ENCODE measurements around the gene VAV3. TPM values are rescaled to one million over a fixed set of nuclear protein-coding genes. Genes with fewer than 3 reads are reported as not detected.

VAV3 gene
- total and polyA plus RNA-seq, 3 donors from 2014 or later = 10.1 to 11.4 (median 11.3) TPM

DNA sequence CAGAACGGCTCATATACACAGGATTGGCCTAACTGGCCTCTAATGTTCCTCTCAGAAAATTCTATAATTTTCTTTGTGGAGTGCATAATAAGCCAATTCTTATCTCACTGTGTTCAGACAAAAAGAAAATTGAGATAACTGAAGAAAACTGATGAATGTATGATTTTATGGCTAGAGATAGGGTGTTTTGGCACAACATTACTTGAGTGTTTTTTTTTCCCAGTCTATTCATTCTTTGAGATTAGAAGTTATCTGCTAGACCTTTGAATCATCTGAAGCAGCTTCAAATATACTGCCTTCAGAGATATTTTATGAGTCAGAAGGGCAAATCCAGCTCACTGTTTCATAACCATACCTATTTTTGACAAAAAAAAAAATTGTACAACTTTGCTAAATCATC is 85.6 kb downstream of the VAV3 start:
- 62 to 83% methylated on average over 1 of the region's 1 CpG for WGBS, 2 donors
- Histone ChIP-seq H3K27me3 (no peaks in the 10 kb centered on the region), H3K27ac (no peak overlapping the region), H3K4me1 (no peaks in the 10 kb centered on the region), H3K4me3 (no peak overlapping the region), H3K9me3 (no peaks in the 10 kb centered on the region), H3K36me3 (ENCODE audit: low read depth, missing control alignments) (no peaks in the 10 kb centered on the region)
- intact Hi-C loops (cut with DNase I; ENCODE audit: low total_unique reads) = no loop called here
- TF ChIP-seq, protein P1, sequence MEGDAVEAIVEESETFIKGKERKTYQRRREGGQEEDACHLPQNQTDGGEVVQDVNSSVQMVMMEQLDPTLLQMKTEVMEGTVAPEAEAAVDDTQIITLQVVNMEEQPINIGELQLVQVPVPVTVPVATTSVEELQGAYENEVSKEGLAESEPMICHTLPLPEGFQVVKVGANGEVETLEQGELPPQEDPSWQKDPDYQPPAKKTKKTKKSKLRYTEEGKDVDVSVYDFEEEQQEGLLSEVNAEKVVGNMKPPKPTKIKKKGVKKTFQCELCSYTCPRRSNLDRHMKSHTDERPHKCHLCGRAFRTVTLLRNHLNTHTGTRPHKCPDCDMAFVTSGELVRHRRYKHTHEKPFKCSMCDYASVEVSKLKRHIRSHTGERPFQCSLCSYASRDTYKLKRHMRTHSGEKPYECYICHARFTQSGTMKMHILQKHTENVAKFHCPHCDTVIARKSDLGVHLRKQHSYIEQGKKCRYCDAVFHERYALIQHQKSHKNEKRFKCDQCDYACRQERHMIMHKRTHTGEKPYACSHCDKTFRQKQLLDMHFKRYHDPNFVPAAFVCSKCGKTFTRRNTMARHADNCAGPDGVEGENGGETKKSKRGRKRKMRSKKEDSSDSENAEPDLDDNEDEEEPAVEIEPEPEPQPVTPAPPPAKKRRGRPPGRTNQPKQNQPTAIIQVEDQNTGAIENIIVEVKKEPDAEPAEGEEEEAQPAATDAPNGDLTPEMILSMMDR (IDR thresholded peaks at IDR 0.05) = no peak
- TF ChIP-seq POLR2A (IDR thresholded peaks at IDR 0.05) = no peak
- DNase-seq = no peak

DNA sequence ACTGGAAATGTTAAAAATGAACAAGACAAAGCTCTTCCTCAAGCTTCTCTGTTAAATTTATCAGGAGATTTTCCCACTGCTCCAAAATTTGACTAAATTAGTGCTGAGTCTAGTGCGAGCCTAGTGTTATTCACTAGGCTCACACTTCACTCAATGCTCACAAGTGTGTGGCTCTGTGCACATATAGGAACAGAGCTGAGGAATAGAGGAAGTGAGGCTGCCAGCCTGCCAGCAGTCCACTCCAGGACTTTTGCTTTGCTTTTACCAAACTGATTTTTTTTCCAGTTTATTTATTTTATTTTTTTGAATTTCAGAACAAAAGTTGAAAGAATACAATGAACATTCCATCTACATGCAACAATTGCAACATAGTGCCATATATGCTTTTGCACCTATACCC is 87.2 kb downstream of the VAV3 start:
- intact Hi-C loops (cut with DNase I; ENCODE audit: low total_unique reads) = no loop called here
- Histone ChIP-seq H3K9me3 (no peaks in the 10 kb centered on the region), H3K27ac (no peak overlapping the region), H3K4me1 (no peaks in the 10 kb centered on the region), H3K27me3 (no peaks in the 10 kb centered on the region), H3K4me3 (no peak overlapping the region), H3K36me3 (ENCODE audit: low read depth, missing control alignments) (no peaks in the 10 kb centered on the region)
- TF ChIP-seq POLR2A (IDR thresholded peaks at IDR 0.05) = no peak
- TF ChIP-seq, protein P1 (IDR thresholded peaks at IDR 0.05) = no peak
- WGBS, 2 donors = 82 to 95% methylated on average over 1 of the region's 1 CpG
- DNase-seq = no peak

DNA sequence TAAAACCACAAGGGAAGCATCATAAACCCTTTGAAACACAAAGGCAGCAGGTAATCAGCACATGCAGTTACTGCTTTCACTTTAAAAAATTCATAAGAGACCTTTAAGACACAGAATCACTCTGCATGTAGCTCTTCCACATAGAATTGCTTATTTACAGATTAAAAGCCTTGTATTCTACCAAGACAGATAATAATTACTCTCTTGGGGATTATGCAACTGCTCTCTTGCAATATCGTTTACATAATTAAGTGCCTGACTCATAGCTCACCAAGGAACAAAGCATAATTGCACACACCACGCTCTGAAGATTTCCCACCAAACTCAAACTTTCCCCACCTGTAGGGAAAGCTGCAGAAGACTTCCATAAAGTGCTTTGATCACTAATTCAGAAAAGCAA is 87.9 kb downstream of the VAV3 start:
- Histone ChIP-seq H3K27ac (no peak overlapping the region), H3K36me3 (ENCODE audit: low read depth, missing control alignments) (no peaks in the 10 kb centered on the region), H3K4me3 (no peak overlapping the region), H3K9me3 (no peaks in the 10 kb centered on the region), H3K4me1 (no peaks in the 10 kb centered on the region), H3K27me3 (no peaks in the 10 kb centered on the region)
- whole genome bisulfite sequencing, 2 donors = 47 to 66% methylated on average over 2 of the region's 2 CpGs
- no peak for DNase-seq
- TF ChIP-seq, protein P1 (IDR thresholded peaks at IDR 0.05) = no peak
- TF ChIP-seq POLR2A (IDR thresholded peaks at IDR 0.05) = no peak
- intact Hi-C loops (cut with DNase I; ENCODE audit: low total_unique reads) = no loop called here

DNA sequence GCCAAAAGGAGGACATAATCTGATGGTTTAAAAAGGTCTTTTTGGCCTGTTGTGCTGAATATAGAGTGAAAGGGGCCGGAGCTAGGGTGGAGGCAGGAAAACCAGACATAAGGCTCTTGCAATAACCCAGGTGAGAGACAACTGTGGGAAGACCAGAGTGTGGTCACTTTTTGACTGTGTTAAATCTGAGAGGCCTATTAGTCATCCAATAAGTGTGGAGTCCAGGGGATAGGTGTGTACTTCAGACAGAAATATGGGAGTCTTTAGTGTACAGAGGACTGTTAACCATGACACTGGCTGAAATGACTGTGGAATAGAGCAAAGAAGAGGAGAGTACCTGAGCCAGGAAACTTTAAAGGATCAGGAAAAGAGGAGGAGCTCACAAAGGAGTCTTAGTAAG is 89.3 kb downstream of the VAV3 start:
- H3K9me3 ChIP-seq = no peaks in the 10 kb centered on the region
- H3K27ac ChIP-seq = no peak overlapping the region
- H3K4me1 ChIP-seq = no peaks in the 10 kb centered on the region
- H3K36me3 ChIP-seq (ENCODE audit: low read depth, missing control alignments) = no peaks in the 10 kb centered on the region
- intact Hi-C loops (cut with DNase I; ENCODE audit: low total_unique reads) = no loop called here
- no peak for TF ChIP-seq POLR2A (IDR thresholded peaks at IDR 0.05)
- TF ChIP-seq, protein P1 (IDR thresholded peaks at IDR 0.05) = no peak
- H3K4me3 ChIP-seq = no peak overlapping the region
- no peaks in the 10 kb centered on the region for H3K27me3 ChIP-seq
- 88 to 100% methylated on average over 1 of the region's 1 CpG for WGBS, 2 donors
- no peak for DNase-seq

DNA sequence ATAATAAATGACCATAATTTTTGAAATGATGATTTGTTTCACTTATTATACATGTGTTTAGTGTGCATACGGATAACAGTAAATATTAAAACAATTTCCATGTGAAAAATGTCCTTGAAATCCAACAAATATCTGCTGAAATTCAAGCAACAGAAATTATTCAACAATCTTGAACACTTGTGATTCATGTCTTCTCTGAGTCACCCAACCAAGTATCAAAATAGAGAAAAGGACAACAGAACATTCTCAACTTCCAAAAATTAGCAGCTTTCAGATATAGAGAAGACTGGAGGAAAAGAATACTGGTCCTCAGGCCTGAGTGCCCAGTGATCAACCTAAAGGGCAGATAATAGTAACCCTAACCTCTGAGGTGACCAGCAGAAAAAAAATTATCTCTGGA is 90.8 kb downstream of the VAV3 start:
- no peak overlapping the region for H3K4me3 ChIP-seq
- intact Hi-C loops (cut with DNase I; ENCODE audit: low total_unique reads) = no loop called here
- no peaks in the 10 kb centered on the region for H3K9me3 ChIP-seq
- no peaks in the 10 kb centered on the region for H3K4me1 ChIP-seq
- no peaks in the 10 kb centered on the region for H3K36me3 ChIP-seq (ENCODE audit: low read depth, missing control alignments)
- 79 to 82% methylated on average over 1 of the region's 1 CpG for WGBS, 2 donors
- H3K27me3 ChIP-seq = no peaks in the 10 kb centered on the region
- no peak overlapping the region for H3K27ac ChIP-seq
- DNase-seq = no peak
- no peak for TF ChIP-seq POLR2A (IDR thresholded peaks at IDR 0.05)
- TF ChIP-seq, protein P1 (IDR thresholded peaks at IDR 0.05) = no peak
